Measurements from ENCODE around the gene SLC8B1.

Gene SLC8B1

DNA sequence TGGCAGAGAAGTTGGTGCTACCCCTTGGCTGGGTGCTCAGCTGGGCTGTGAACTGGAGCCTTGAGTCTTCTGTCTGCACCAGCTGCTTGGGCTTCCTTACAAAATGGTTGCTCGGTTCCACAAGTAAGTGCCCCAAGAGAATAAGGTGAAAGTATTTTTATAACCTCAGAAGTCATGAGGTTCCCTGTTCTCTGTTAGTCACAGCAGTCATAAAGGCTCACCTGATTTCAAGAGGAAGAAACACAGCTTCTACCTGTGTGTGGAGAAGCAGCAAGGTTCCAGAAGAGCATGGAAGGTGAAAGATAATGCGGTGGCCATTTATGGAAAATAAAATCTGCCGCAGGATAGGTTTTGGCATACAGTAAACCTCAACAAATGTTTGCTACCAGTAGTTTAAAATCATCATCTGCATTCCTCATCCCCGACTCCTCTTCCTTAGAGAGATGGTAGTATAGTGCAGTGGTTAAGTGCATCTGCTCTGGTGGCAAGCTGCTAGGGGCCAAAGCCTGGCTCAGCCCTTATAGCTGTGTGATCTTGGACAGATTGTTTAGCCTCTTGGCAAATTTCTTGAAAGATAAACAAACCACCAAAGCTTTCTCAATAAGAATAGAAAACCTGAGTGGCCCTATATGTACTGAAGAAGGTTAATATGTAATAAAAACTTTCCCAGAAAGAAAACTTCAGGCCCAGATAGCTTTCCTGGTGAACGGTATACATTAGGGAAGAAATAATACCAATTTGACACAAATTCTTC lies 81.2 kb downstream of the SLC8B1 start:
- Mint-ChIP-seq H3K9me3 (peaks cover 14% of the 10 kb centered on the region), H3K27ac (no peak overlapping the region), H3K4me3 (no peak overlapping the region), H3K4me1 (peaks cover 22% of the 10 kb centered on the region), H3K27me3 (ENCODE audit: low read depth, poor library complexity) (no peaks in the 10 kb centered on the region), H3K36me3 (ENCODE audit: low read depth) (peaks cover 30% of the 10 kb centered on the region)
- DNase-seq: no peak
- TF ChIP-seq, protein P1, sequence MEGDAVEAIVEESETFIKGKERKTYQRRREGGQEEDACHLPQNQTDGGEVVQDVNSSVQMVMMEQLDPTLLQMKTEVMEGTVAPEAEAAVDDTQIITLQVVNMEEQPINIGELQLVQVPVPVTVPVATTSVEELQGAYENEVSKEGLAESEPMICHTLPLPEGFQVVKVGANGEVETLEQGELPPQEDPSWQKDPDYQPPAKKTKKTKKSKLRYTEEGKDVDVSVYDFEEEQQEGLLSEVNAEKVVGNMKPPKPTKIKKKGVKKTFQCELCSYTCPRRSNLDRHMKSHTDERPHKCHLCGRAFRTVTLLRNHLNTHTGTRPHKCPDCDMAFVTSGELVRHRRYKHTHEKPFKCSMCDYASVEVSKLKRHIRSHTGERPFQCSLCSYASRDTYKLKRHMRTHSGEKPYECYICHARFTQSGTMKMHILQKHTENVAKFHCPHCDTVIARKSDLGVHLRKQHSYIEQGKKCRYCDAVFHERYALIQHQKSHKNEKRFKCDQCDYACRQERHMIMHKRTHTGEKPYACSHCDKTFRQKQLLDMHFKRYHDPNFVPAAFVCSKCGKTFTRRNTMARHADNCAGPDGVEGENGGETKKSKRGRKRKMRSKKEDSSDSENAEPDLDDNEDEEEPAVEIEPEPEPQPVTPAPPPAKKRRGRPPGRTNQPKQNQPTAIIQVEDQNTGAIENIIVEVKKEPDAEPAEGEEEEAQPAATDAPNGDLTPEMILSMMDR (IDR thresholded peaks at IDR 0.05): no peak

DNA sequence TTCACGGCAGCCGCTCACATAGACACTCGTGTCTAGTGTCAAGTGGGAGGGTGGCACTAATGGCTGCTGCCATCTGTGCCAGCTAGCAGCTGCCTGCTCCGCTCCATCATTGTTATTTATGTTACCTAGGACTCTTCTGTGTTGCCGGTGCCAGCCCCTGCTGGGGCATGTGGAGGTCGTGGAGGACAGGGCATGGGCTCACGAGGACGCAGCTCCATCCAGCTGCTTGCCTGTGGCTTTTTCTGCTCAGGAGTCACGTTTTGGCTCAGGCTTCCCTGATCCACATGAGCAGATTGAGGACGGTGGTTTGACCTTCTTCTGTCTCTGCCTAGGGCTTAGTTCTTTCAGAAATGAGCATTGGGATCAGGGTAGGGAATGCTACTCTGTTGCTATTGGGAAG lies 82.4 kb downstream of the SLC8B1 start:
- Mint-ChIP-seq H3K9me3 (peaks cover 14% of the 10 kb centered on the region), H3K4me1 (peaks cover 28% of the 10 kb centered on the region), H3K27me3 (ENCODE audit: low read depth, poor library complexity) (peaks cover 5% of the 10 kb centered on the region), H3K4me3 (no peak overlapping the region), H3K36me3 (ENCODE audit: low read depth) (peaks cover 36% of the 10 kb centered on the region), H3K27ac (no peak overlapping the region)
- no peak for DNase-seq
- TF ChIP-seq, protein P1 (IDR thresholded peaks at IDR 0.05): no peak

DNA sequence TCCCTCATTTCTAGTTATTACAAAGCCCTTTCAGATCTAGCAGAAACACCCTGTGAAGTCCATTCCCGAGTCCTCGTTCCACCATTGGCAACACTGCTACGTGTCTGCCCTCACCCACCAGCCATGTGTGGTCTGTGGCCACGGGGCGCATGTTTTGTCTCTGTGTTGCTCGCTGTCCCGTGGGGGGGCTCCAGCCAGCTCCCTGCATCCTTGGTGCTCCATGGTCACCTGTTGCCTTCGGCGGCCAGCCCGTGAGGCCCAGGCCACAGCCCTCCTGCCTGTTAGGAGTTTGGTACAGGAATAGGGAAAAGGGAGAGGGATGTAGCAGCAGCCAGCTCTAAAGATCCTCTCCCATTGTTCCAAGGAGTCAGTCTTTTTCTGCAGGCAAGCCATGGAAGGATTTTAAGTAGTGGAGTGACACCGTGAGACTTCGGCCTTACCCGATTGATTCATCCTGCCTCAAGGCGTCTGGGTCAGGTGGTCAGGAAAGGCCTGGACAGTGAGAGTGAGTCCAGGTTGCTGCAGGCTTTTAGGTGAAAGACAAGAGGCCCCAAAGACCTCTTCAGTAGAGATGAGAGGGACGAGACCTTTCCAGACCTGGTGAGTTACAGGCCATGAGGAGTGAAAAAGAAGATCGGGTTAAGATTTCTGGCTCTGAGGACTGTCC lies 83.4 kb downstream of the SLC8B1 start:
- TF ChIP-seq, protein P1 (IDR thresholded peaks at IDR 0.05): no peak
- peaks cover 36% of the 10 kb centered on the region for H3K36me3 Mint-ChIP-seq (ENCODE audit: low read depth)
- H3K4me1 Mint-ChIP-seq: peaks cover 38% of the 10 kb centered on the region
- peaks cover 14% of the 10 kb centered on the region for H3K9me3 Mint-ChIP-seq
- peaks cover 5% of the 10 kb centered on the region for H3K27me3 Mint-ChIP-seq (ENCODE audit: low read depth, poor library complexity)
- H3K4me3 Mint-ChIP-seq: no peak overlapping the region
- DNase-seq: no peak
- no peak overlapping the region for H3K27ac Mint-ChIP-seq

DNA sequence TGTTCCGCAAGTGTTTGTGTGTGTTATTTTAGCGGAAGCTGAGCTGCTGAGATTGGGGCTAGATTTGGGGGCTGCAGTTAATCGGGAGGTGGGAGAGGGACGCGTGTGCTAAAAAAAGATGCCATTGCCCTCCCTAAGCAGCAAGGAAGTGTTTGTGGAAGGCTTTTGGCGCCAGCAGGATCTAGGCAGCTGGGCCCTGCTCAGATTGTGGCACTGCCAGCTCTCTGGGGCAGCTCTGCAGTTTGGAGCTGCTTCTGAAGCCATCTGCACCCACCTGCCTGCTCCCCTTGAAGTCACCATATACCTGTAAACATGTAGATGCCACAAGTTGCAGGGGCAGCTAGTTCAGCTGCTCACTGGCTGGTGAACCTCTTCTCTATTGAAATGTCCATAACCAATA lies 84.9 kb downstream of the SLC8B1 start:
- peaks cover 36% of the 10 kb centered on the region for H3K36me3 Mint-ChIP-seq (ENCODE audit: low read depth)
- peaks cover 50% of the 10 kb centered on the region for H3K4me1 Mint-ChIP-seq
- H3K27ac Mint-ChIP-seq: no peak overlapping the region
- peaks cover 14% of the 10 kb centered on the region for H3K9me3 Mint-ChIP-seq
- H3K4me3 Mint-ChIP-seq: no peak overlapping the region
- no peak for DNase-seq
- H3K27me3 Mint-ChIP-seq (ENCODE audit: low read depth, poor library complexity): peaks cover 5% of the 10 kb centered on the region
- TF ChIP-seq, protein P1 (IDR thresholded peaks at IDR 0.05): no peak

DNA sequence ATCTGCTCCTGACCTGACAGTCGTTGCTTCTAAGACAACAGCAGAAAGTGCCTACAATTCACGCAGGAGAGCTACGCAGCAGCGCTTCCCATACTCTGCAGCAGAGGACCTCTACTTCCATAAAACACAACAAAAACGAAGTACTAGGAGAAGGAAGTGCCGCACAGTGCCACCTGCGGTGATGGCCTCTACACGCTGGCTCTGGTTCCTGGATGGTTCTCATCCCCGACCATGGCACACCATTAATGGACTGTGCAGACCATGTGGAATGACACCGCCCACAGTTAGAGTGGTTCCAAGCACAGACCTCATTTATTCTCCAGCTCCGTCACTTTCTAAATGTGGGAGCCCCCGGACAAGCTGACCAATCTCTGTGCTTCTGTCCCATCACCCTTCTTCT lies 85.4 kb downstream of the SLC8B1 start:
- H3K36me3 Mint-ChIP-seq (ENCODE audit: low read depth): peaks cover 32% of the 10 kb centered on the region
- H3K4me1 Mint-ChIP-seq: peaks cover 55% of the 10 kb centered on the region
- H3K27me3 Mint-ChIP-seq (ENCODE audit: low read depth, poor library complexity): peaks cover 5% of the 10 kb centered on the region
- H3K9me3 Mint-ChIP-seq: peaks cover 10% of the 10 kb centered on the region
- H3K27ac Mint-ChIP-seq: no peak overlapping the region
- TF ChIP-seq, protein P1 (IDR thresholded peaks at IDR 0.05): no peak
- no peak for DNase-seq
- no peak overlapping the region for H3K4me3 Mint-ChIP-seq

Data from nephron progenitor cell (in vitro differentiated cells).